ENCODE data around the gene CHPT1. TPM values are rescaled to one million over a fixed set of nuclear protein-coding genes. Genes with fewer than 3 reads are reported as not detected.

CHPT1 gene
- total RNA-seq = 100 to 1,000 TPM; 154 to 267 TPM
- polyA plus RNA-seq (ENCODE audit: insufficient read depth, low read depth, low replicate concordance) = 150 TPM
- long read RNA-seq, donor 1, transcript CHPT1-205 (8 exons, 2,001 nt) = minor isoform, 5 of 26 reads
- long read RNA-seq, donor 1, transcript CHPT1-201 (9 exons, 1,585 nt) = major isoform, 15 of 26 reads
- long read RNA-seq, donor 1, partial matches to known transcripts = 6 of 26 reads
- long read RNA-seq, donor 1, other reads (novel, unspliced or antisense) = 0 of 26 reads
- long read RNA-seq, donor 2, transcript CHPT1-201 (9 exons, 1,585 nt) = major isoform, 13 of 14 reads
- long read RNA-seq, donor 2, partial matches to known transcripts = 0 of 14 reads
- long read RNA-seq, donor 2, other reads (novel, unspliced or antisense) = 0 of 14 reads

DNA sequence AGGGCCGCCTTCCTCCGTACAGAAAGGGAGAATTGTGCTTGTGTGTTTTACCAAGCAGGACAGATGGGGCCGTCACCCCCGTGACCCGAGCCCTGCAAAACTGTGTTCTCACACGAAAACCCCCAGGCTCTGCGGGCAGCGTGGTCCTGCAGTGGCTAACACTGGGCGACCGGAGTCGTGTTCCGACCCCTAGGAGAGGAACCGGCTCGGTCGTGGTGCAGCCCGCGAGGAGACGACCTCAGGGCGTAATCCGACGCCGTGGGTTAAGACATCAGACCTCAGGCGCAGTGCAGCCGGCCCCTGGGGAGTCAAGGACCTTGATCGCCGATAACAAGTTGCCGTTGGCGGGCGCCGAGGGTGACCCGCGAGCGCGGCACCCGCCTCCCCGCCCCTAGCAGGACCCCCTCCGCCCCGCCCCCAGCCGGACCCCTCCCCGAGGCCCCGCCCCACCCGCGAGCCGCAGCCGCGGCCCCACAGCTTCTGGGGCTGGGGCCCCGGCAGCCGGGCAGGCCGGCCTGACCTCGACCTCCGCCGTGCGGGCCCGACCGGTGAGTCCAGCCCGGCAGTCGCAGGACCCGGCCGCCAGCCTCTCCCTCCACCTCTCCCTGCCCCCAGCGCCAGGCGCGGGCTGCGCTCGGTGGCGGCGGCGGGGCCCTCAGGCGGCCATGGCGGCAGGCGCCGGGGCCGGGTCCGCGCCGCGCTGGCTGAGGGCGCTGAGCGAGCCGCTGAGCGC lies at the start of gene CHPT1:
CHPT1 (plus strand) TSS at position 444 of the 733 bp plus-strand sequence; CDS start at position 666, 222 bp downstream.
- WGBS, 2 donors = 0% methylated on average over 17 to 53 of the region's 80 CpGs
- H3K4me1 ChIP-seq = peaks cover 12% of the 10 kb centered on the region
- no peaks in the 10 kb centered on the region for H3K9me3 ChIP-seq
- H3K27ac ChIP-seq = peak within 1 kb of the TSS; percentile 91 to 94
- no peaks in the 10 kb centered on the region for H3K36me3 ChIP-seq (ENCODE audit: low read depth, missing control alignments)
- intact Hi-C loops (cut with DNase I; ENCODE audit: low total_unique reads) = no loop called here
- peak within 1 kb of the TSS; percentile 85 to 91 for H3K4me3 ChIP-seq
- TF ChIP-seq CTCF (IDR thresholded peaks at IDR 0.05) (no peak), POLR2A (IDR thresholded peaks at IDR 0.05) (no peak)
- peak; percentile 84 for DNase-seq
- no peaks in the 10 kb centered on the region for H3K27me3 ChIP-seq

DNA sequence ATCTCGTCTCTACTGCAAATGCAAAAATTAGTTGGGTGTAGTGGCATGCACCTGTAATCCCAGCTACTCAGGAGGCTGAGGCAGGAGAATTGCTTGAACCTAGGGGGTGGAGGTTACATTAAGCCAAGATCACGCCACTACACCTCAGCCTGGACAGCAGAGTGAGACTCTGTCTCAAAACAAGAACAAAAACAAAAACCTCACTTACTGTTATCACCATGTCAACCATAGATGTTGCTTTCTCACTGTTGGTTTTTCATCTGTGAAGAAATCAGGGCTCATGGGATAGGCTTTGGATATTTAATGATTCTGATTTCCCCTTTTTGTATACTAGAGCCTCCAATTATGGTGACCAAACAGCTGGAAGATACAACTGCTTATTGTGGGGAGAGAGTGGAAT lies 49.7 kb upstream of the CHPT1 start:
- Histone ChIP-seq H3K4me3 (no peak overlapping the region), H3K36me3 (ENCODE audit: low read depth, missing control alignments) (no peaks in the 10 kb centered on the region), H3K27ac (no peak overlapping the region), H3K27me3 (no peaks in the 10 kb centered on the region), H3K4me1 (no peaks in the 10 kb centered on the region), H3K9me3 (no peaks in the 10 kb centered on the region)
- TF ChIP-seq POLR2A (IDR thresholded peaks at IDR 0.05) (no peak), CTCF (IDR thresholded peaks at IDR 0.05) (no peak)
- intact Hi-C loops (cut with DNase I; ENCODE audit: low total_unique reads) = no loop called here
- WGBS, 2 donors = 88 to 95% methylated on average over 2 of the region's 2 CpGs
- DNase-seq = no peak

DNA sequence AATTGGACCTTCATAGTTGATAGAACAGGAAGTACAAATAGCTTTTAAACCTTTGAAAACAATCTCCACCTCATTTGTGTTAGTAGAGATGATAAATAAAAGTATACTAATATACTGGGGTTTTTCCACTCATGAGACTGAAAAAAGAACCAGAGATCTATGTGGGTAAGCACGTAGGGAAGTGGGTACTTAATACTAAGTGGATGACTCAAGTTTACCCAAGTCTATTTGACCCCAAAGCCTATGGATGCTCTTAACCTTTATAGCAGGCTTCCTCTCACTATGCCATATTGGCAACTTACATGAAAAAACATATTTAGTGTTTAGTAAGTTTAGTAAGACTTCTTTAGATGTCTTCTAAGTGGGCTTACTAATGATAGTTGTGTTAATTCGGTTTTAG lies 49.2 kb upstream of the CHPT1 start:
- Histone ChIP-seq H3K9me3 (no peaks in the 10 kb centered on the region), H3K27me3 (no peaks in the 10 kb centered on the region), H3K36me3 (ENCODE audit: low read depth, missing control alignments) (no peaks in the 10 kb centered on the region), H3K4me1 (no peaks in the 10 kb centered on the region), H3K27ac (no peak overlapping the region), H3K4me3 (no peak overlapping the region)
- WGBS, 2 donors = 71 to 81% methylated on average over 2 of the region's 2 CpGs
- TF ChIP-seq CTCF (IDR thresholded peaks at IDR 0.05) (no peak), POLR2A (IDR thresholded peaks at IDR 0.05) (no peak)
- intact Hi-C loops (cut with DNase I; ENCODE audit: low total_unique reads) = no loop called here
- no peak for DNase-seq

- Histone ChIP-seq H3K27me3 (no peaks in the 10 kb centered on the region), H3K4me3 (no peak overlapping the region), H3K4me1 (no peaks in the 10 kb centered on the region), H3K9me3 (no peaks in the 10 kb centered on the region), H3K36me3 (ENCODE audit: low read depth, missing control alignments) (no peaks in the 10 kb centered on the region), H3K27ac (no peak overlapping the region)
- no peak for DNase-seq
- 64 to 88% methylated on average over 4 of the region's 4 CpGs for WGBS, 2 donors
- TF ChIP-seq CTCF (IDR thresholded peaks at IDR 0.05) = no peak
- no peak for TF ChIP-seq POLR2A (IDR thresholded peaks at IDR 0.05)
- intact Hi-C loops (cut with DNase I; ENCODE audit: low total_unique reads) = no loop called here
Measured at GRCh38 chr12:101650346-101651117, 46.9 kb upstream of the CHPT1 start.
